GM23248 (cell line): Measurements from ENCODE around the gene ZBTB17.

ENCODE experiments used
- EZH2 ChIP-seq: fragments of 200-600 bp; sonication (generic); IDR thresholded peaks from 2 replicates; pipeline ENCODE4 v1.6.1; 2018; ENCODE audit warnings: antibody characterized with exemption, mild to moderate bottlenecking; ENCODE audit not compliant: insufficient read depth, poor library complexity, severe bottlenecking
- EZH2phosphoT487 ChIP-seq: fragments of 200-600 bp; sonication (generic); IDR thresholded peaks from 2 replicates; pipeline ENCODE4 v1.6.1; 2018; ENCODE audit warnings: antibody characterized with exemption, moderate library complexity, mild to moderate bottlenecking, low read depth; ENCODE audit not compliant: insufficient read depth

- TF ChIP-seq EZH2 (no peak), EZH2phosphoT487 (no peak)
Measured at GRCh38 chr1:15975805-15976680, at the start of gene ZBTB17.
